GM12865 (cell line): Measurements from ENCODE around the gene PCNX3.

Experiments
- DNase-seq: peaks from one replicate; pipeline ENCODE4 v3.0.0; 2010; ENCODE audit warnings: low read depth
- H3K4me3 ChIP-seq: 2 replicates; pipeline ENCODE4 v1.5.1; 2011; ENCODE audit warnings: mild to moderate bottlenecking, low read depth, low read length, control low read depth
- TF ChIP-seq, protein P1 (sequence below): IDR thresholded peaks from 2 replicates; pipeline ENCODE4 v1.5.1; 2011; ENCODE audit warnings: low read length, control low read depth, low read depth, inconsistent platforms; ENCODE audit not compliant: insufficient read depth; ENCODE audit errors: missing control alignments

The PCNX3 gene

DNA sequence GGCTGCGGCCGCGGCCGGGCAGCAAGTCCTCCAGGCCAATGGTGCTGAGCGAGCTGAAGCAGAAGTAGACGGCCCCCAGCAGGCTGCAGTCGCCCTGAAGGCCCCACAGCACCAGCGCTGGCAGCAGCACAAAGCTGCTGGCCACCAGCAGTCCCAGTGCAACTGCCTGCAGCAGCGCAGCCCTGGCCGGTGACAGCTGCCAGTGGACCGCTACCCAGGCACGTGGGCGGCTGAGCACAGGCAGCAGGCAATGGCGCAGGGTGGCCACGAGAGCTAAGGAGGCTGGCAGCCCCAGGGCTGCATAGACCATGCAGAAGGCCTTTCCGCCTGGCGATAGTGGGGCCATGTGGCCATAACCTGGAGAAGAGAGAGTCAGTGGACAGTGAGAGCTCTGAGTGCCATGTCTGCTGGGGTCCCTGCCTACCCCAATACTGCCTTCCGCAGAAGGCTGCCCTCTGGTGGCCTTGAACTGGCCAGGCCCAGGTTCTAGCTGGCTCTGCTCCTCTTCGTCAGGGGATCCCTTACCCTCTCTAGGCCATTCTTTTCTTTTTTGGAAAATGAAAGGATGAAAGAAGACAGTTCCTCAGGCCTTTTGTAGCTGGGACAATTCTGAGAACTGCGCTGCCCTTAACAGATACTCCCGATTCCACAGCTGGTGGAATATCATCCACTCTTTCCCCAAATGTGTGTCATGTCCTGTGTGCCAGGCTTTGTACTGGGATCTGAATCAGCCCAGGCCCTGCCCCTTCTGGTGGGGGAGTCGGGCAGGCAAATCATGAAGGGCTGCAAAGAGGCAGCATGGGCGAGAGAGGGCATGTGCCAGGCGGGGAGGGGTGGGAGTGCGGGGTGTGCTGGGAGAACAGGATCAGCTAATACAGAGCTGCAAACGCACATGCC is 21.8 kb upstream of the PCNX3 start:
- TF ChIP-seq, protein P1, sequence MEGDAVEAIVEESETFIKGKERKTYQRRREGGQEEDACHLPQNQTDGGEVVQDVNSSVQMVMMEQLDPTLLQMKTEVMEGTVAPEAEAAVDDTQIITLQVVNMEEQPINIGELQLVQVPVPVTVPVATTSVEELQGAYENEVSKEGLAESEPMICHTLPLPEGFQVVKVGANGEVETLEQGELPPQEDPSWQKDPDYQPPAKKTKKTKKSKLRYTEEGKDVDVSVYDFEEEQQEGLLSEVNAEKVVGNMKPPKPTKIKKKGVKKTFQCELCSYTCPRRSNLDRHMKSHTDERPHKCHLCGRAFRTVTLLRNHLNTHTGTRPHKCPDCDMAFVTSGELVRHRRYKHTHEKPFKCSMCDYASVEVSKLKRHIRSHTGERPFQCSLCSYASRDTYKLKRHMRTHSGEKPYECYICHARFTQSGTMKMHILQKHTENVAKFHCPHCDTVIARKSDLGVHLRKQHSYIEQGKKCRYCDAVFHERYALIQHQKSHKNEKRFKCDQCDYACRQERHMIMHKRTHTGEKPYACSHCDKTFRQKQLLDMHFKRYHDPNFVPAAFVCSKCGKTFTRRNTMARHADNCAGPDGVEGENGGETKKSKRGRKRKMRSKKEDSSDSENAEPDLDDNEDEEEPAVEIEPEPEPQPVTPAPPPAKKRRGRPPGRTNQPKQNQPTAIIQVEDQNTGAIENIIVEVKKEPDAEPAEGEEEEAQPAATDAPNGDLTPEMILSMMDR, result peak; percentile 74
- peak; percentile 64 for DNase-seq
- H3K4me3 ChIP-seq, result no peak overlapping the region

DNA sequence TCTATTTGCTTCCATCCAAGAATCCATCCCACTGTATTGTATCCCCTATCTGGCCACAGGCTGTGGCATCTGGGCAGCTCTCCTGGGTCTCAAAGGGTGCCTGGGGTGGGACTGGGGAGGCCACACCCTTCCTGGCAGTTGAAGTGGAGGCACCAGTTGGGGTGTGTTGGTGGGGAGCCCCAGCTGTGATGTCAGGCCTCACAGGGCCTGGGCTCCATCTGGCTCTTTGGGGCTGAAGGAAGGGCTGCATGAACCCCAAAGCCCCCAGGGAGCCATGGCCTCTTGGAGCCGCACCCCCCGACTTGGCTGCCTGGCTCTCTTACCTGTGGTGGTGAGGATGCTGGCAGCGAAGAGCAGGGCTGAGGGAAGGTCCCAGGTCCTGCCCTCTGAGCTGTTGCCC is 20.4 kb upstream of the PCNX3 start:
- no peak for DNase-seq
- H3K4me3 ChIP-seq, result no peak overlapping the region
- TF ChIP-seq, protein P1, result no peak

DNA sequence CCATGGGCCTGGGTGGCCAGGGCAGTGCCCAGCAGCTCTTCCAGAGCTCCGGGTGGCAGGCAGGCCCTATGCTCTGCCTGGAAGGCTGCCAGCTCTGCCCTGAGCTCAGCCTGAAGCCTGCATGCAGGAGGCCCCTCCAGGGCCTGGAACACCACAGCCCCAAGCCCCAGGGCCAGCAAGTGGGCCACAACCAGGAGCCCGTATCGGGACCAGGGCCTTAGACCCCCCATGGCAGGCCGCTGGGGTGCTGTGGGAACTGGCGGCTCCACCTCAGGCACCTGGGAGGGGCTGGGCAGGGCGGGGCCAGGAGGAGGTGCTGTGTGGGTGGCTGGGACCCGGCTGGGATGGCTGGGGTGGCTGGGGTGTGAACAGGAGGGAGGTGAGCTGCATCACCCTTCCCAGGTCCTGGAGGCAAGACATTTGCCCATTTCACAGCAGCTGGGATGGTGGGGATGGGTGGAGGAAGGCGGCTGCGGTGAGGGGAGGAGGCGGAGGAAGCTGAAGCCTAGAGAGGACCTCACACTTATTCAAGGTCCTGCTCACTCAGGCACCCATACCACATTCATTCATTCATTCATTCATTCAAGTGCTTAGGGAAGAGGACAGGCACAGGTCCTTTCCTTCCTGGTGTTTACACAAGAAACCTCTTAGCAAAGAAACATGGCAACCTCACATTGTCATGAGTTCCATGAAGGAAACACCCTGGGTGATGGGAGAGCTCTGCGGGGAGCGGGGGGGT is 19.9 kb upstream of the PCNX3 start, which contains the start of gene KCNK7:
KCNK7 (minus strand) TSS at position 258 of the 739 bp plus-strand sequence; CDS start at position 230, 28 bp downstream.
- DNase-seq, result no peak
- no peak within 1 kb of the TSS for H3K4me3 ChIP-seq
- TF ChIP-seq, protein P1, result no peak

GRCh38 chr11:65596520-65596919 is 19.1 kb upstream of the PCNX3 start:
- no peak for DNase-seq
- no peak overlapping the region for H3K4me3 ChIP-seq
- TF ChIP-seq, protein P1, result no peak

DNA sequence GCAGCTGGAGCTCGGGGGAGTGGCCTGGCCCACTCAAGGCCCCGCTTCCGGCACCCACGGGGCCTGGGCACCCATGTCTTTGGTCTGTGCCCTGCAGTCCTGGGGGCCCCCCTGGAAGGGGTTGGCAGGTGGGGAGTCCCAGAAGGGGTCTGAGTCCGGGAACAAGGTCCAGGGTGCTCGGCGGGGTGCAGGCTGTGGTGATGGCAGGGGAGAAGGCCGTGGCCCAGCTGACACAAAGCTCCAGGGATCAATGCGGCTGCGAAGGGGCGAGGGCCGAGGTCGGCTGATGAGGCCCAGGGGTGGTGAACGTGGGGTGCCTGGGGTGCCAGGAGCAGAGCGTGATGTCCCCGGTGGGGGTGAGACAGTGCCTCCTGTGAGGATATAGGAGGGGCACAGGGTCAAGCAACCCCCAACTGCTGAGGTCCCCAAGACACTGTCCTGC is 17.3 kb upstream of the PCNX3 start:
- H3K4me3 ChIP-seq, result no peak overlapping the region
- no peak for DNase-seq
- TF ChIP-seq, protein P1, result no peak

DNA sequence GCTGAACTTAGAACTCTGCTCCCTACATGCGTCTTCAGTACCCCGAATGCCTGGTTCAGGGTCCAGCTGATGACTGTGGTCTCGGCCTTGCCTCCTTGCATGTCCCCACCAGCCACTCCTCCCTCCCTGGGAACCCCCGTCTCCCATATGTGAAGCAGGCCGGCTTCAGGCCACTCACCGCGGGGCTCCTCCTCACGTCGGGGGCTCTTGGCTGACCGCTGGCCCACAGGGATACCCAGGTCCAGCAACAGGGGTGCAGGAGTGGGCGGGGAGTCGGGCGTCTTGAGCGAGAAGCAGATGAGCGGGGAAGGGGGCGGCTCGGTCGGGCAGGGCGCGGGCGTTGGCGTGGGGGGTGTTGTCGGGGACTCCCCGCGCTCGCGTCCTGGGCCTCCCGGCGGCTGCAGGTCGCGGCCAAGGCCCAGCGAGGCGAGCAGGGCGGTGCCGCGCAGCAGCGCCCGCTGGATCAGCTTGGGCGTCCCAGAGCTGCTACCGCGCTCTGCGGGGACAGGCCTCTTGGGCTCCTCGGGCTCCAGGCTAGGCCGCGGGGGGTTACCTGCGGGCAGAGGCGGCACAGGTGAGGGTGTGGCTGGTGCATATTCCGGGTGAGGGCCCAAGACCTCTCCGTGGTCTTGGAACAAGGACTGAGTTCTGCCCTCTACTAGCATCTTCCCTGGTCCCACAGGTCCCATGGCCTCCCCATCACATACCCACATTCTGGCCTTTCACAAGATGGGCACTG is 16.2 kb upstream of the PCNX3 start:
- TF ChIP-seq, protein P1, result no peak
- DNase-seq, result no peak
- H3K4me3 ChIP-seq, result no peak overlapping the region
